GM18508 (cell line): Measurements from ENCODE around the gene CHP2.
"Not testable (repeated sequence)": the region's sequence is repeated elsewhere in the genome, so short reads cannot be mapped to it uniquely, and the experiment has no call there.

Source experiments
- ATAC-seq: cut with Tn5 transposase; IDR thresholded peaks from one replicate; pipeline ENCODE4 v1.9.1; 2021; ENCODE audit warnings: moderate number of reproducible peaks; ENCODE audit not compliant: insufficient read depth, unreplicated experiment

The CHP2 gene

GRCh38 chr16:23754594-23755483 is at the start of gene CHP2:
Gene CHP2, plus strand, starts transcription at chr16:23755026. Its CDS starts 24 bp downstream, at chr16:23755050.
- ATAC-seq = no peak

- no peak for ATAC-seq
These were observed 49.3 kb upstream of the CHP2 start for GRCh38 chr16:23705517-23705902.

DNA sequence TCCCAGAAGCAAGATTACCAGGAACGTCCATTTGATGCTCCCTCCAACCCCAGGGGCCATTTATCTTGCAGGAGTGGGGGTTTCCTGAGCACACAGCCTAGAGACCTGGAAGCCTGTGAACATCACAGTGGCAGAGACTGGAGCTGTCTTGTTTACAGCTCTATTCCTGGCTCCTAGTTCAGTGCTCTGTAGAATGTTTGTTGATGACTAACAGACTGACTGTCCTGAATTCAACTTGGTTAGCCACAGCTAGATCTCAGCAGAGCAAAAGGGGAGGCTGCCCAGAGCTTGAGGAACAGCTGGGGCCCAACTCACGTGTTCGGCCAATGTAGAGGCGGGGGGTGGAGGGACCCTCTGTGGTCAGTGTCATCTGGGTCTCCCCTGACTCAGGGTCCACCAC is 48.4 kb upstream of the CHP2 start:
- no peak for ATAC-seq

GRCh38 chr16:23709536-23709935 is 45.3 kb upstream of the CHP2 start:
- ATAC-seq = no peak

DNA sequence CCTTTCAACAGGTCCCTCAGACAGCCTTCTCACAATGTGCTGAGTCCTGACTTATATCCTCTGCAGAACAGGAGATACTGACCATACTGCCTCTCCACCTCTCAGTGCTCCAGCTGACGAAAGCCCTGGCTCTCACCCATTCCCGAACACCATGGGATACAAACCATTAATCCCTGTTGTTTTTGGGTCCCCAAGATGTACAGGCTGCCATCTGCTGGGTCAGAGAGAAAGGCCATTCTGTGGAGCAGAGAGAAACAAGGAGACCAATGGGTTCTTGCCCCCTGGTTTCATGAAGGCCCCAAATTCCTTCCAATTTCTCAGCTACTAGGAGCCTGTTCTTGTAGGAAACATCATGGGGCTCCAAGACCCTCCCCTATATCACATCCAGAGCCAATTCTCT is 44.8 kb upstream of the CHP2 start:
- no peak for ATAC-seq

GRCh38 chr16:23710504-23710903 is 44.3 kb upstream of the CHP2 start:
- no peak for ATAC-seq

GRCh38 chr16:23711785-23712184 is 43.0 kb upstream of the CHP2 start:
- no peak for ATAC-seq

DNA sequence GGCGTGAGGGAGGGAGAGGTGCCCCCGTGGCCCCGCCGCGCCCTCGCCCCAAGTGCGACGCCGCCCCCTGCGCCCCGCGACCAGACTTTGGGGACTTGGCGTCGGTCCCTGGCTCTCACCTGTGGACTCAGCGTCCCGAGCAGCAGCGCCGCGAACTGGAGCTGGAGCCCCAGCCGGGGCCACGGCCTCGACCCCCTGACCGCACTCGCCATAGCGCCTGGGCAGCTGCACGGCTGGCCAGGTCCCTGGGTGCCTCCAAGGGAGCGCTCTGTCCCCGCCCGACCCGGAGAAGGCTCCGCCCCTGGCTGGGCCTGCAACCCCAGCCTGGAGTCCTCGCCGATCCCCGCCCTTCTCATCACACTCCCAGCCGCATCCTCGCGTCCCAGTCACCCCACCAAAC is 41.9 kb upstream of the CHP2 start, which contains the start of gene ERN2:
Gene ERN2, minus strand, starts transcription at position 247 of the 400 bp plus-strand sequence. Its CDS starts 35 bp downstream, at position 212.
- no peak for ATAC-seq

DNA sequence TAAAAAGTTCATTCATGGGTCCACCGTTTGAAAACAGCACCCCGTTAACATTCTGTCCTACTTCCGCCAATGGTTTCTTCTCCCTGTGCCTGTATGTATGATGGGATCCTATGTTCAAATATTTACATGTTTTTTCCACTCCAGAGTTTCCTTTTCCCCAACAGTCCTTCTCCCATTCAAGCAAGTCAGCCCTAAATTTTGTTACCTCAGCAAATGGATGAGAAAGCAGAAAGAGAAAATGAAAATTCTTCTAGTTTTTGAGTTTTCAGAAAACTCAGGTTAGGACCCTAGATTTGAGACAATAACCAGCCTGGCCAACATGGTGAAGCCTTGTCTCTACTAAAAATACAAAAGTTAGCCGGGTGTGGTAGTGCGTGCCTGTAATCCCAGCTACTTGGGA is 38.3 kb upstream of the CHP2 start:
- ATAC-seq = no peak

GRCh38 chr16:23722613-23723240 is 32.1 kb upstream of the CHP2 start:
- ATAC-seq = not testable (repeated sequence)

- ATAC-seq = no peak
These were observed 30.6 kb upstream of the CHP2 start for GRCh38 chr16:23724096-23724784.

DNA sequence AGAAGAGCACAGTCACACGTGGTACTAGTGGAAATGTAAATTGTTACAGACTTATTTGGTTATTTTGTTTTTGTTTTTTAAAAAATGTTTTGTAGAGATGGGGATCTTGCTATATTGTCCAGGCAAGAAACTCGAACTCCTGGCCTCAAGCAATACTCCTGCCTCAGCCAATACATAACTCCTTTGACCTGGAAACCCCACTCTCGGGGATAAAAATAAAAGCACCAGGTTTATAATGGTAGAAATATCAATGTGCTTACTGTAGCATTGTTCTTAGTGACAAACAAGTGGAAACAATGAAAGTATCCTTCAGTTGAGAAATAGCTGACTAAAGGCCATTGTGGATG is 30.1 kb upstream of the CHP2 start:
- ATAC-seq = no peak

DNA sequence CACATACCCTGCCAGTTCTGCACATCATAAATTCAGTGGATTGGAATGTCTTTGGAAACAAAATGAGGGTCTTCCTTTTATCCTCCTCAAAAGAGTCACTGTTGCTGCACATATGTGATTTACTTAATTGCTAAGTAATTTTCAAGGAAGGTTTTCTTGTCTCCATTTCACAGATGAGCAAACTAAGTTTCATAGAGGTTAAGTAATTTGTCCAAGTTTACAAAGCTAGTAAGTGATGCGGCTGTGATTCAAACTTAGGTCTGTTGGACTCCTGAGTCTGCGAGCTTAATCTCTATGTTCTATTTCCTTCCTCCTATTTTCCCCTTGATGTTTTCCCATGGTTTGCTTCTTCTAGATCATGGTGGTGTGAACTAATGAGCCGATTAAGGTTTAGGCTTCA is 28.1 kb upstream of the CHP2 start:
- ATAC-seq = no peak

GRCh38 chr16:23728112-23728477 is 26.7 kb upstream of the CHP2 start:
- ATAC-seq = no peak

DNA sequence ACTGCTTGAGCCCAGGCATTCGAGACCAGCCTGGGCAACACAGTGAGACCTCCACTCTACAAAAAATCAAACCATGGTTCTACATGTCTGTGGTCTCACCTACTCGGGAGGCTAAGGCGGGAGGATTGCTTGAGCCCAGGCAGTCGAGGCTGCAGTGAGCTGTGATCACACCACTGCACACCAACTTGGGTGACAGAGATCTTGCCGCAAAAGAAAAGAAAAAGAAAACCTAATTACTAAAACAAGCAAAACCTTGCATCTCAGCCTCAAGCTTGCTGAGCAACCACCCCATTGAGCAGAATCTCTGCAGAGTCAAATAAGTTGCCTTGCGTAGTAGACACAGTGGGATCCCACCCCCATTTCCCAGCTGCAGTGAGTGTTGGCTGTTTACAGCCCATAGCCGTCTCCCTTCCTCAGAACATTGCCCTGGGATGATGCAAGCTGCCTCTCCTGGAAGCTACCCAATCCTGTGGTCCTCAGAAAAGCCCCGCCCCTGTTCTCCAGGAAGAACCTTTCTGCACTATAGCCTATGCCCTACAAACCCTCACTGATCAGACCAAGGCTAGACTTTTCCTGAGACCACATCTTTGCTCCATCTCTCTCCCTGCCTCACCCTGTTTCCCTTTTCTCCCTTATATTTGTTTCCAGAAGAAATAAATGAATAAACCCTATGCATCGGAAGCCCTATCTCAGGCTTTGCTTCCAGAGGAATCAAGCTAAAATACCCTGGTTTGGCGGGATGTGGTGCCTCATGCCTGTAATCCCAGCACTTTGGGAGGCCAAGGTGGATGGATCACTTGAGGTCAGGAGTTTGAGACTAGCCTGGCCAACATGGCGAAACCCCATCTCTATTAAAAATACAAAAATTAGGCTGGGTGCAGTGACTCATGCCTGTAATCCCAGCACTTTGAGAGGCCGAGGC is 25.1 kb upstream of the CHP2 start:
- ATAC-seq = no peak

- ATAC-seq = no peak
These were observed 20.5 kb upstream of the CHP2 start for GRCh38 chr16:23734176-23734893.

DNA sequence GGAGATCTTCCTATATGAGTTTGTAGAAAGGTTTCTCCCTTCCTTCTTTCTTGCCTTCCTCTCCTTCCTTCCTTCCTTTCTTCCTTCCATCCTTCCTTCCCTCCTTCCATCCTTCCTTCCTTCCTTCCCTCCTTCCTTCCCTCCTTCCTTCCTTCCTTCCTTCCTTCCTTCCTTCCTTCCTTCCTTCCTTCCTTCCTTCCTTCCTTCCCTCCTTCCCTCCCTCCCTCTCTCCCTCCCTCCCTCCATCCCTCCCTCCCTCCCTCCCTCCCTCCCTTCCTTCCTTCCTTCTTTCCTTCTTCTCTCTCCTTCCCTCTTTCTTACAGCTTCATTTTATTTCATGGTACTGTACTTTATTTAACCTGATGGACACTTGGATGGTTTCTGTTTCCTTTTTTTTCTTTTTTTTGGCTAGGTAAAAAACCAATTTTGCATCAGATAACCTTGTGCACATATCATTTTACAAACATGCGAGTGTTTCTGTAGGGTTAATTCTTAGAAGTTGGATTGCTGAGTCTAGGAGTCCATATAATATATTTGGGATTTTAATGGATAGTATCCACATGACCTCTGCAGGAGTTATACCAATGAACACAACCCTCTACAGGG is 17.3 kb upstream of the CHP2 start:
- not testable (repeated sequence) for ATAC-seq

- no peak for ATAC-seq
These were observed 15.3 kb upstream of the CHP2 start for GRCh38 chr16:23739516-23739915.

DNA sequence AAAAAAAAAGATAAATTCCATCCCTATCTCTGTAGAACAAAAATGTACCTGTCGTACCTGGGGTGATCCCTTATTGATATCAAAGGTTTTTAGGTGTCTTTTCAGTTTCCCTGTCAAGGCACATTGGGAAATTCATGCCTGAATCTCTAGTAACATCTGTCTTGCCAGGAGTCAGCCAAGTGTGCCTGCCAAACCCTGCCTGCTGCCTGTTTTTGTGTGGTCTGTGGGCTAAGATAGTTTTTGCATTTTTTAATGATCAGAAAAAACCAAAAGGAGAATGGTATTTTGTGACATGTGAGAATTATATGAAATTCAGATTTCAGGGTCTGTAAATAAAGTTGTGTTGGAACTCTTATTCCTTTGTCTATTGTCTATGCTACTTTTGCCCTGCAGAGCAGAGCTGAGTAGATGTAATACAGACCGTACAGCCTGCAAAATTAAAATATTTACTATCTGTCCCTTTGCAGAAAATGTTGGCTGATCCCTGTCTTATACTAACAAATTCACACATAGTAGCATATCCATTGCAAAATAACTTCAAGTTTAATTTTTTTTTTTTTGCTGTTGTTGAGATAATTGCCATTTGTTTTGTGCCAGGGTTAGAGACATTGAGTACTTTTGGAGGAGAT is 13.0 kb upstream of the CHP2 start:
- ATAC-seq = no peak
